ENCODE data around the gene RASAL2. TPM values are rescaled to one million over a fixed set of nuclear protein-coding genes. Genes with fewer than 3 reads are reported as not detected.

Gene RASAL2
- total RNA-seq, 2 donors from 2014 or later = 9.9 to 20.4 TPM

DNA sequence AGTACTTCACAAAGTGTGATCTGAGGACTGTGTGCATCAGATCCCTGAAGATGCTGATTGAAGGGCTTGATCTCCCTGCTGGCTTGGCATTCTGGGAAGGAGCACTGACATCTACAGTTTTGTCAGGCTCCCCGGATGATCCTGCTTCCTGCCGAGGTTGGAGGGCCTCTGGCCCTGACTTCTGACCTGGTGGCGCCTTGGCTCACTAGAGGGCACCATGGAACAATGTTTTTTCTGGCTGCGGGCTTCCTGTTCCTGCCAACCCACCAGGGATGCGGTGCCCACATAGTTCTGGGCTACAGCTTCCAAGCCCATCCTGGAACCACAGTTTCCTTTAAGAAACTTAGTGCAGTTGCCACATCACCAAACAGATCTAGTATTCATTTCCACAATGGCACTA lies 38.8 kb upstream of the RASAL2 start:
- ATAC-seq (no peak), DNase-seq (peak in 2 of 4 donors; percentile 40)
- Histone ChIP-seq H3K27ac (no peak overlapping the region), H3K4me3 (no peak overlapping the region), H3K4me1 (peaks cover 2% of the 10 kb centered on the region), H3K9me3 (no peaks in the 10 kb centered on the region), H3K27me3 (no peaks in the 10 kb centered on the region), H3K36me3 (replicated peaks in 1 of 2; ENCODE audit: insufficient read depth in 1 of 2, low read depth in 2 of 2) (no peaks in the 10 kb centered on the region)
- intact Hi-C loops (cut with DNase I) = no loop called here
- TF ChIP-seq, protein P1, sequence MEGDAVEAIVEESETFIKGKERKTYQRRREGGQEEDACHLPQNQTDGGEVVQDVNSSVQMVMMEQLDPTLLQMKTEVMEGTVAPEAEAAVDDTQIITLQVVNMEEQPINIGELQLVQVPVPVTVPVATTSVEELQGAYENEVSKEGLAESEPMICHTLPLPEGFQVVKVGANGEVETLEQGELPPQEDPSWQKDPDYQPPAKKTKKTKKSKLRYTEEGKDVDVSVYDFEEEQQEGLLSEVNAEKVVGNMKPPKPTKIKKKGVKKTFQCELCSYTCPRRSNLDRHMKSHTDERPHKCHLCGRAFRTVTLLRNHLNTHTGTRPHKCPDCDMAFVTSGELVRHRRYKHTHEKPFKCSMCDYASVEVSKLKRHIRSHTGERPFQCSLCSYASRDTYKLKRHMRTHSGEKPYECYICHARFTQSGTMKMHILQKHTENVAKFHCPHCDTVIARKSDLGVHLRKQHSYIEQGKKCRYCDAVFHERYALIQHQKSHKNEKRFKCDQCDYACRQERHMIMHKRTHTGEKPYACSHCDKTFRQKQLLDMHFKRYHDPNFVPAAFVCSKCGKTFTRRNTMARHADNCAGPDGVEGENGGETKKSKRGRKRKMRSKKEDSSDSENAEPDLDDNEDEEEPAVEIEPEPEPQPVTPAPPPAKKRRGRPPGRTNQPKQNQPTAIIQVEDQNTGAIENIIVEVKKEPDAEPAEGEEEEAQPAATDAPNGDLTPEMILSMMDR (IDR thresholded peaks at IDR 0.05) = peak in 2 of 7 experiments; percentile 15 to 35
- TF ChIP-seq POLR2A (IDR thresholded peaks at IDR 0.05) = no peak
- 15 to 27% methylated on average over 4 to 5 of the region's 5 CpGs for WGBS, 2 donors

GRCh38 chr1:178055779-178056471 lies 38.0 kb upstream of the RASAL2 start:
- peaks cover 11% of the 10 kb centered on the region for H3K4me1 ChIP-seq
- H3K36me3 ChIP-seq (replicated peaks in 1 of 2; ENCODE audit: insufficient read depth in 1 of 2, low read depth in 2 of 2) = no peaks in the 10 kb centered on the region
- no peaks in the 10 kb centered on the region for H3K27me3 ChIP-seq
- TF ChIP-seq POLR2A (IDR thresholded peaks at IDR 0.05) = no peak
- TF ChIP-seq, protein P1 (IDR thresholded peaks at IDR 0.05) = no peak
- H3K9me3 ChIP-seq = no peaks in the 10 kb centered on the region
- no peak for DNase-seq
- intact Hi-C loops (cut with DNase I) = no loop called here
- WGBS, 2 donors = 62 to 71% methylated on average over 8 of the region's 8 CpGs
- H3K4me3 ChIP-seq = no peak overlapping the region
- H3K27ac ChIP-seq = peak overlapping the region in 2 of 4 donors; percentile 1 to 51
- ATAC-seq = no peak

- no peak for DNase-seq
- H3K4me3 ChIP-seq = no peak overlapping the region
- ATAC-seq = no peak
- intact Hi-C loops (cut with DNase I) = no loop called here
- TF ChIP-seq, protein P1 (IDR thresholded peaks at IDR 0.05) = no peak
- no peak for TF ChIP-seq POLR2A (IDR thresholded peaks at IDR 0.05)
- WGBS, 2 donors = 71 to 75% methylated on average over 11 of the region's 11 CpGs
- H3K27ac ChIP-seq = peak overlapping the region in 2 of 4 donors; percentile 51 to 62
- H3K27me3 ChIP-seq = no peaks in the 10 kb centered on the region
- H3K36me3 ChIP-seq (replicated peaks in 1 of 2; ENCODE audit: insufficient read depth in 1 of 2, low read depth in 2 of 2) = no peaks in the 10 kb centered on the region
- H3K4me1 ChIP-seq = peaks cover 21% of the 10 kb centered on the region
- H3K9me3 ChIP-seq = no peaks in the 10 kb centered on the region
These were observed 36.7 kb upstream of the RASAL2 start for GRCh38 chr1:178057141-178057765.

DNA sequence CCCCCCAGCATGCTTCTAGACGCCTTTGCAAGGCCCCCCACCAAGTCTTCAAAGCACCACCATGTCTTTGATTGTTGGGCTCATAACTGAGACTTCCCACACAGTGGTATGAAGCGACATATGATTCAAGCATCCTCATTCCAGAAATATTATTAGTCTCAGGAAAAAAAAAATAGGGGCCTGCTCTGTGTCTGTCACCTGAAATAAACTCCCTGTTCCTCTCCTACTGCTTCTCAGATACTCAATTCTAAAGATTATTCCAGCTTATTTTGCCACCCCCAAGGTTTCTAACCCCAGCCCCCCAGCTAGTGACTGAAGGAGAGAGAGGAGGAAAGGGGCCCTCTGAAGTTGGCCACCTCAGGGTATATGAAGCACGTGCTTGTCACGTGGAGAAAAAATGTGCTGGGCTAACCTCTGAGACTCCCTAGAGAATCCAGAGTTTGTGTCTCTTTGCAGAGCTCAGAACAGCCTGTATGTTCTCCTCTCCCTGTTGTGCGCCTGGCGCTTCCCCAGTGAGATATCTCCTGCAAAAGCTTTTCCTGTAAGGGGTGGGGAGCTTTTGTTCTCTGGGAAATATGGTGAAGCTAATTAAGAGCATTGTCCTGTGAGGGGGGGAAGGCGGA lies 35.9 kb upstream of the RASAL2 start:
- no peak for TF ChIP-seq POLR2A (IDR thresholded peaks at IDR 0.05)
- TF ChIP-seq, protein P1 (IDR thresholded peaks at IDR 0.05) = no peak
- H3K9me3 ChIP-seq = no peaks in the 10 kb centered on the region
- peak overlapping the region in 3 of 4 donors; percentile 18 to 62 (median 51) for H3K27ac ChIP-seq
- no peaks in the 10 kb centered on the region for H3K36me3 ChIP-seq (replicated peaks in 1 of 2; ENCODE audit: insufficient read depth in 1 of 2, low read depth in 2 of 2)
- H3K4me1 ChIP-seq = peaks cover 21% of the 10 kb centered on the region
- H3K4me3 ChIP-seq = no peak overlapping the region
- no peaks in the 10 kb centered on the region for H3K27me3 ChIP-seq
- 60 to 62% methylated on average over 7 of the region's 7 CpGs for WGBS, 2 donors
- intact Hi-C loops (cut with DNase I) = no loop called here
- DNase-seq = peak in 3 of 4 donors; percentile 17 to 55 (median 37)
- peak; percentile 24 for ATAC-seq
